ENCODE results near the gene TYR. TPM values are rescaled to one million over a fixed set of nuclear protein-coding genes. Genes with fewer than 3 reads are reported as not detected.

The TYR gene
- not detected in 5 replicates for total RNA-seq (2022; extraction: Qiagen RNA extraction; ENCODE audit: low read depth)

GRCh38 chr11:89177691-89178231 is at the start of gene TYR:
Gene TYR, plus strand, starts transcription at chr11:89177875. Its CDS starts 79 bp downstream, at chr11:89177954.

Other genes starting within 250 kb of the TYR start
- gene GRM5, start 111.9 kb upstream of the TYR start, total RNA-seq (2022; extraction: Qiagen RNA extraction; ENCODE audit: low read depth), result not detected in 5 replicates